Spinal cord (tissue), 10 donors: Measurements from ENCODE around the gene PLEKHA5. TPM values are rescaled to one million over a fixed set of nuclear protein-coding genes. Genes with fewer than 3 reads are reported as not detected.
A peak's percentile ranks its signal among the peaks of the same experiment; 100 is the strongest.
"Not testable (repeated sequence)": the region's sequence is repeated elsewhere in the genome, so short reads cannot be mapped to it uniquely, and the experiment has no call there.

Experiments used
- DNase-seq, 6 donors: peaks; one replicate each; pipeline versions ENCODE4 v3.0.0 to v3.0.0-alpha.2; 2013 to 2015; ENCODE audit warnings: low spot score in 6 of 6, low read depth in 4 of 6
- H3K27ac ChIP-seq: one replicate; pipeline ENCODE4 v1.5.1; 2013; ENCODE audit warnings: low read depth, low read length, control low read depth
- H3K27me3 ChIP-seq: one replicate; pipeline ENCODE4 v1.6.1; 2013; ENCODE audit warnings: low read length; ENCODE audit not compliant: control insufficient read depth, insufficient read depth
- H3K36me3 ChIP-seq: one replicate; pipeline ENCODE4 v1.6.1; 2013; ENCODE audit warnings: low read length; ENCODE audit not compliant: control insufficient read depth, insufficient read depth
- H3K4me1 ChIP-seq: one replicate; pipeline ENCODE4 v1.6.1; 2013; ENCODE audit warnings: low read length; ENCODE audit not compliant: control insufficient read depth, insufficient read depth
- H3K4me3 ChIP-seq: one replicate; pipeline ENCODE4 v1.5.1; 2013; ENCODE audit warnings: low read depth, low read length, control low read depth
- H3K9me3 ChIP-seq: one replicate; pipeline ENCODE4 v1.6.1; 2013; ENCODE audit warnings: low read length; ENCODE audit not compliant: control insufficient read depth, insufficient read depth
- whole genome bisulfite sequencing: methylation state at CpG from one replicate; pipeline ENCODE4 v1.1.5; 2013; ENCODE audit warnings: missing lambda C conversion rate; ENCODE audit not compliant: insufficient coverage; 5-methylcytosine and 5-hydroxymethylcytosine counted together
- polyA plus RNA-seq, 2 donors: library from polyadenylated mRNA; unstranded; fragments of 120-200 nt; gene quantifications; one replicate each; pipeline ENCODE4 v1.2.1, GENCODE V29; 2013; ENCODE audit not compliant: insufficient read length in 2 of 2
- total RNA-seq, 2 donors: library from RNA; depleted of rRNA in 1 of 2; stranded (reverse); fragments of 120-200 nt in 1 of 2; fragments of >200 nt in 1 of 2; gene quantifications; one replicate each; pipeline versions ENCODE4 v1.2.3 to v1.2.4, GENCODE V29; 2013 to 2014
- donor health status: healthy.

The PLEKHA5 gene
- total and polyA plus RNA-seq, 4 donors = 44.5 to 81.6 (median 49.4) TPM

DNA sequence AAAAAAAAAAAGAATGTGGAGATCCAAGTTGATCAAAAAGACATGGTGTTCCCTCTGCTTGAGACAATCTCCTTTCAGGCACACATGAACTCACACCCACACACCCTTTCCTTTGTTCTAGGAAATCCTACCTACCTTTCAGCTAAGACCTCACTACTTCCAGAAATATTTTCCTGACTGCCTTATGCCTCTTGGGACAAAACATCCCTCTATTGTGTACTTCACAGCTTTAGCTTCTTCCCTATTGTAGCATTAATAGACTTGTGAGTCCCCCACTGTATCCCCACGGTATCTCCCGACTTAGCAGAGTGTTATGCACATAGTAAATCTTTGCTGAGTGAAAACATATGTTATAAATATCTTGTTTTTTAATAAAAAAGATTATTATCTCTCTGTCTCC is 264.9 kb downstream of the PLEKHA5 start:
- WGBS = no CpG with 5 or more reads among the region's 2 CpGs
- H3K4me3 ChIP-seq = no peak overlapping the region
- DNase-seq = no peak

GRCh38 chr12:19397534-19397933 is 268.0 kb downstream of the PLEKHA5 start:
- no peak overlapping the region for H3K4me3 ChIP-seq
- DNase-seq = no peak
- no CpG with 5 or more reads among the region's 4 CpGs for WGBS
- H3K36me3 ChIP-seq = no peaks in the 10 kb centered on the region
- H3K27ac ChIP-seq = no peak overlapping the region
- no peaks in the 10 kb centered on the region for H3K9me3 ChIP-seq
- no peaks in the 10 kb centered on the region for H3K4me1 ChIP-seq
- no peaks in the 10 kb centered on the region for H3K27me3 ChIP-seq

More for the DNA sequence above, 264.9 kb downstream of the PLEKHA5 start:
- Histone ChIP-seq H3K9me3 (no peaks in the 10 kb centered on the region), H3K4me1 (no peaks in the 10 kb centered on the region), H3K27ac (no peak overlapping the region), H3K36me3 (no peaks in the 10 kb centered on the region), H3K27me3 (no peaks in the 10 kb centered on the region)

- H3K36me3 ChIP-seq = no peaks in the 10 kb centered on the region
- no peak overlapping the region for H3K4me3 ChIP-seq
- H3K27ac ChIP-seq = no peak overlapping the region
- WGBS = no CpG with 5 or more reads among the region's 6 CpGs
- no peaks in the 10 kb centered on the region for H3K4me1 ChIP-seq
- no peaks in the 10 kb centered on the region for H3K27me3 ChIP-seq
- DNase-seq = no peak
- H3K9me3 ChIP-seq = no peaks in the 10 kb centered on the region
Measured at GRCh38 chr12:19398376-19399363, 269.1 kb downstream of the PLEKHA5 start.

DNA sequence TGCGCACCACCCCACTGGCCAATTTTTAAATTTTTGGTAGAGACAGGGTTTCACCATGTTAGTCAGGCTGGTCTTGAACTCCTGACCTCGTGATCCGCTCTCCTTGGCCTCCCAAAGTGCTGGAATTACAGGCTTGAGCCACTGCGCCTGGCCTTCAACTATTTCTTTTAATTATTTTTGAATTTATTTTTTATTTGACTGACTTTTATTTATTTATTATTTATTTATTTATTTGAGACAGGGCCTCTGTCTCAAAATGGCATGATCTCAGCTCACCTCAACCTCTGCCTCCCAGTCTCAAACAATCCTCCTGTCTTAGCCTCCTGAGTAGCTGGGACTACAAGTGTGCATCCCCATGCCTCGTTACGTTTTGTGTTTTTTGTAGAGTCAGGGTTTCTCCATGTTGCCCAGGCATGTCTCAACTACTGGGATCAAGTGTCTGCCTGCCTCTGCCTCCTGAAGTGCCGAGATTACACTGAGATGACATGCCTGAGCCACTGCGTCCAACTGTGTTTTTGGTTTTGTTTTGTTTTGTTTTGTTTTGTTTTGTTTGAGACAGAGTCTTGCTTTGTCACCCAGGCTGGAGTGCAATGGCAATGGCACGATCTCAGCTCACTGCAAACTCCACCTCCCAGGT is 271.2 kb downstream of the PLEKHA5 start:
- not testable (repeated sequence) for H3K4me3 ChIP-seq, H3K4me1 ChIP-seq, H3K27ac ChIP-seq, H3K9me3 ChIP-seq, H3K27me3 ChIP-seq, DNase-seq, H3K36me3 ChIP-seq
- WGBS = 92% methylated on average over 7 of the region's 9 CpGs

DNA sequence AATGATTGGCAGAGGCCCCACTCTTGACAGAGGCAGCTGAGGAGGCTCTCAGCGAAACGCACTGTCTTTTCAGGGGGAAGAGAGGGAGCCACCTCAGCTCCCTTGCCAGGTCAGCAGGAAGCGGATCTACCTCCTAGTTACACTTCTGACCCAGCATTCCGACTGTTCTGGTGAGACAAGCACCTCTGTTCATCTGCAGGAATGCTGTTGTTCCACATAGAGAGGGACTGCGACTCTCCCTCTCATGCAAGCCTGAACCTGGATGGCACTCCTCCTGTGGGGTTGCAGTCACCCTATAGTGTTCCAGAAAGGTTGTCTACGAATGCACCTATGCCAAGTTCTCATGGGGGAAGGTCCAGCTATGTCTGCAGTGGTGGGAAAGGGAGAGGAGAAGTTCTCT is 272.7 kb downstream of the PLEKHA5 start:
- Histone ChIP-seq H3K27me3 (no peaks in the 10 kb centered on the region), H3K36me3 (no peaks in the 10 kb centered on the region), H3K27ac (no peak overlapping the region), H3K9me3 (no peaks in the 10 kb centered on the region), H3K4me1 (no peaks in the 10 kb centered on the region), H3K4me3 (no peak overlapping the region)
- WGBS = 75% methylated on average over 5 of the region's 6 CpGs
- DNase-seq = no peak

DNA sequence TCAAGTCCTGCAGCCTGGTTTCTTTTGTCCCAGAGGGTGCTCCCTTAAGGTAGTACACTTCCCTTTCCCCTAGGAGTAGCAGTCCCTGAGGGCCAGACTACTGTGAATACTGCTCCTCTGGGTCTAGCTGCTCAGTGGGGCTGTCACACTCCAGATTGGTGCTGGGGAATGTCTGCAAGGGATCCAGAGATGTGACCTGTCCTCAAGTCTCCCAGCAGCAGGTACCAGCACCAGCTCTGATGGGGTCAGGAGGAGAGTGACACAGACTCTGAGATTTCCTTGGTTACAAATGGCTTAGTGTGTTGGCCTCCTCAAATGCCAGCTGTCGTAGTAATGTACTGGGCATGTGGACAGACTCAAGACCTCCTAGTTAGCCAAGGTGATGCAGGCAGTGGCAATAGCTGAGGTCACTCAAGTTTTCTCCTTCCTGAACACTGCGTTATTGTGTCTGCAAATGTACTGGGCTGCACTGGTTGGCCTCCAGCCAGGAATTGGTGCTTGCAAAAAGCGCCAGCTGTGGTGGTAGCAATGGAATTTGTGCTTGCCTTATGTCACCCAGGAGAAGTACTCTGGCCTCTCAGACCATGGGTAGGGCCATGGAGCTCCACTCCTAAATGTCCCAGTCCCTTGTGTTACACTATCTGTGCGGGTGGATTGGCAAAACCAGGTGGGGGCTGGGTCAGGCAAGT is 273.4 kb downstream of the PLEKHA5 start:
- DNase-seq = peak in 2 of 6 donors; percentile 5 to 33
- Histone ChIP-seq H3K36me3 (no peaks in the 10 kb centered on the region), H3K9me3 (no peaks in the 10 kb centered on the region), H3K27me3 (no peaks in the 10 kb centered on the region), H3K27ac (no peak overlapping the region), H3K4me3 (no peak overlapping the region), H3K4me1 (no peaks in the 10 kb centered on the region)
- WGBS = 75% methylated on average over 4 of the region's 4 CpGs

GRCh38 chr12:19404242-19404880 is 274.8 kb downstream of the PLEKHA5 start:
- no peaks in the 10 kb centered on the region for H3K4me1 ChIP-seq
- H3K9me3 ChIP-seq = no peaks in the 10 kb centered on the region
- WGBS = 91% methylated on average over 10 of the region's 16 CpGs
- H3K27me3 ChIP-seq = no peaks in the 10 kb centered on the region
- no peak for DNase-seq
- H3K27ac ChIP-seq = no peak overlapping the region
- no peak overlapping the region for H3K4me3 ChIP-seq
- no peaks in the 10 kb centered on the region for H3K36me3 ChIP-seq

GRCh38 chr12:19409376-19409775 is 279.8 kb downstream of the PLEKHA5 start:
- no CpG with 5 or more reads among the region's 3 CpGs for WGBS
- no peak overlapping the region for H3K4me3 ChIP-seq
- no peaks in the 10 kb centered on the region for H3K9me3 ChIP-seq
- no peaks in the 10 kb centered on the region for H3K4me1 ChIP-seq
- peak in 2 of 6 donors; percentile 13 to 54 for DNase-seq
- no peaks in the 10 kb centered on the region for H3K36me3 ChIP-seq
- H3K27ac ChIP-seq = no peak overlapping the region
- no peaks in the 10 kb centered on the region for H3K27me3 ChIP-seq

DNA sequence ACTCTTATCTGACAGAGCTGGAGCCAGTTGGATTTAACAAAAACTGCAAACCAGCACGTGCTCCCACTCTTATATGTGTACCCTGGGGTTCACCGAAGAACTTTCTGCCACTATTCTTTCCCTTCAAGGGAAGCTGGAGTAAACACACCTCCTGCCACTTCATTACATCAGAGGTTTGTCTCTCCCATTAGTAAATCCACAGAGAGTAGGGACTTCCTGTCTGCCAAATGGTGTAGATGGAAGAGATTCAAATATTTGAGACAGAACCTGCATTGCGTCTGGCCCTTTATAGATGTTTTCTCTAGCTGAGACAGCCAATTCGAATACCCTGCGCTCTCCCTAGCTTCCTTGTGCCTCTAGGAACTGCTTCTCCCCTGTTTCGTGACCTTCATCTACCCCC is 280.7 kb downstream of the PLEKHA5 start:
- Histone ChIP-seq H3K36me3 (no peaks in the 10 kb centered on the region), H3K27ac (no peak overlapping the region), H3K4me3 (no peak overlapping the region), H3K4me1 (no peaks in the 10 kb centered on the region), H3K9me3 (no peaks in the 10 kb centered on the region), H3K27me3 (no peaks in the 10 kb centered on the region)
- 46% methylated on average over 3 of the region's 6 CpGs for WGBS
- DNase-seq = no peak
